GM18909 (cell line): ENCODE data around the gene ZNF695.

Source experiments
- ATAC-seq: cut with Tn5 transposase; IDR thresholded peaks from one replicate; pipeline ENCODE4 v1.9.1; 2021; ENCODE audit warnings: mild to moderate bottlenecking; ENCODE audit not compliant: unreplicated experiment, poor library complexity

ZNF695 gene

DNA sequence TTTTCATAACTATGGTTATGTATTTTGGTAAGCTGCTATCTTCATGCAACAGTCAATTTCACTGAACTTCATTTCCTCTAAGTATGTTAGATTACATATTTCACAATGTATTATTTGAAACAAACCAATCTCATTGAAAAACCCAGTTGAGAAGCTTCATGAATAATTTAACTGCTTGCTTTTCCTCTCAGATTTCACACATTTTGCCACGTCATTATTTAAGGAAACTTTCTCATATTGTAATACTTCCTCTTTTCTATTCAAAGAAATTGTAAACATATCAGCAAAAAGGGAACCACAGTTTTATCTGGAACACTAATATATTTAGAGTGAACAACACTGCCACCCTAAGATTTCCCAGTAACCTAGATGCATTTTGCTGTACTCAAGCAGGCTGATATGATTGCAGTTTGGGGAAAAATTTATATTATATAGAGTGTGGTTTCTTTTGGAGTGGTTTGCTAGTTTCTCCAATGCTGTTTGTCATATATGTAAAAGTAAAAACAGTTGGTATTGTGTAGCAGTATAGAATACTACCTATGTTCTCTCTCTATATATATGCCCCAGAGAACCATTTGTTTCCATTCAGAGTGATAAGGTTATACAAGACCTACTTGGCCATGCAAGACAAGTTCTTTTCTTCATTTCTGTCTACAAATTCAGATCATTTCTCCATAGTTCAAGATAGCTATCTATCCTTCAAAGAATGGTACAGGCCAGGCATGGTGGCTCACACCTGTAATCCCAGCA, 47.7 kb downstream of the ZNF695 start:
- peak; percentile 50 for ATAC-seq

DNA sequence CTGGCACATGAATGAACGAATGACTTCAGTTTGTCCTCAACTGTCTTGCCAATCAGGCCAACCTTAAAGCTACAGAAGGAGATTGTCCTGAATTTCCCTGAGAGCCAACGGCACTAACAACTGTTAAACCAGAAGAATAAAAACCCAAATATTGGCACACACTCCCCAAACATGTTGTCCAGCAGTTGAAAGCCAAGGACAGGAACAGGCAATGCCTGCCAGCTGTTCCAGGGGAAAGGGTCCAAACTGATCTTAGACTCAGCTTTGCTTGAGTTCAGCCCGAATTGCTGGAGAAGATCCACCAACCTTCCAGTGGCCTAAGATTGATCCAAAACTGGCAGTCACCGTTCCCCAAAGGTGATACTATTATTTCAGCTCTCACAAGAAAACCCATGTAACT, 53.7 kb downstream of the ZNF695 start:
- ATAC-seq: no peak

DNA sequence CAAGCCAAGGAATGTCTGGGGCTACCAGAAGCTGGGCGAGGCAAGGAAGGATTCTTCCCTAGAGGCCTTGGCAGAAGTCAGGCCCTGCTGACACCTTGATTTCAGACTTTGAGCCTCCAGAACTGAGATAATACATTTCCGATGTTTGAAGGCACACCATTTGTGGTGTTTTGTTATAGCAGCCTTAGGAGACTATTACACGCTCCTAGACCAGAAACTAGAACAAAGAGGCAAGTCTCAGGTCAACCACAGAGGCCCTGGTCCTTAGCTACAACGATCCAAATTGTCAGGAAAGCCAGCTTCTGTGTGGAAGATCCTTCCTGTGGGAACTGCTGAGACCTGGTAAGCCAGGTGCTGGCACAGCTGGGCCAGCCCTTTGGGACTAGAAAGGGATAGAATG, 56.4 kb downstream of the ZNF695 start:
- ATAC-seq: no peak

DNA sequence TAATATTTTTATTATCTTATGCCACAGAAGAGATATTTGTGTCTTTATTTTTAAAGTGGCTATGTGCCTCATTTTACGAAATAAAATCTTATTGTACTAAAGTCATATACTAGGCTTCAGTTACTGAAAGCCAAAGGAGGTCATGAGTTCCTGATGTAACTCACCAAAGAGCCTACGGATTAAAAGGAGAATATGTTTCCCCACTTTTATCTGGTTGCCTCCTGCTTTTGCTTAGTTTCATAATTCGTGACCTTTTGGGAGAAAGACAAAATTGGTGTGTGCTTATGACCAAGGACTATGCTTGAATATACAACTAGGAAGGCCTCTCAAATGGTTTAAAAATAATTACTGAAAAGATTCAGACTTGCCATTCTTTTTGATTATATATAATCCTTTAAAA, 57.9 kb downstream of the ZNF695 start:
- no peak for ATAC-seq

DNA sequence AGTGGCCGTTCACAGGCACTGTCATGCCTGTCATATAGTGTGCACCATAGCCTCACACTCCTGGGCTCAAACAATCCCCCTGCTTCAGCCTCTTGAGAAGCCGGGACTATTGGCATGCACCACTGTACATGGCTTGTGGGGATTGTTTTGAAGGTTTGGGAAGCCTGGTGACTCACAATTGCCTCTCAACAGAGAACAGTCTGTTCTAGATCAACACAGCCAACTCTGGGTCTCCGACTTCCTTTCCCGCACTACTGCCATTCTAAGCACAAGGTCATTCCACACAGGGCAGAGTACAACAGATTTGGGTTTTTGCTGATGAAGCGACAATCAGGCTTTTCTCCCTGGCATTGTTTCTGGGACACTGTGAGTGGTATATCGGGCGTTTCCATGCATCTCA, 60.6 kb downstream of the ZNF695 start:
- ATAC-seq: no peak

DNA sequence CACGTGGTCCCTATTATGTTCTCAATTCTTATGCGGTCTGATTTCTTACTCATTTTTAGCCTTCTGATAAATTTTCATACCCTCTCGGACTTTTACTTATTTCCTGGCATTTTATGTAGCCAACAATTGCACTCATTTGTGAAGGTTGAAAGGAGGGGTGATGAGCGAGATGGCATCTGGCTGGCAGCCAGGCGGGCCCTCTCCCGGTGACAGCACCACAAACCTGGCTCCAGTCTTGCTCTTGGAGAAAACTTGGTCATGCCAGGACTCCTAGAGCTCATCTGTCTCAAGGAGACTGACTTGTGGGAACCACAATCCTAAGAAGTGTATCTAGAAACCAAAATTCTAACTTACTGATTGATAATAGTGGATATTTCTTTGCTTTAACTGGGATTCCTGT, 61.5 kb downstream of the ZNF695 start:
- no peak for ATAC-seq
